GM23248 (cell line): ENCODE data around the gene SP2. TPM values are rescaled to one million over a fixed set of nuclear protein-coding genes. Genes with fewer than 3 reads are reported as not detected.

Experiments
- DNase-seq: peaks from one replicate; pipeline ENCODE4 v3.0.0-alpha.2; 2015
- H2AFZ ChIP-seq: fragments of 200-600 bp; sonication (generic); 2 replicates; pipeline ENCODE4 v1.6.1; 2016; ENCODE audit warnings: antibody characterized with exemption
- H3F3A ChIP-seq: fragments of 200-600 bp; sonication (generic); 2 replicates; pipeline ENCODE4 v1.6.1; 2016; ENCODE audit warnings: mild to moderate bottlenecking, antibody characterized with exemption, mixed run types; ENCODE audit not compliant: insufficient read depth
- H3K27ac ChIP-seq: fragments of 200-600 bp; sonication (generic); 2 replicates; pipeline ENCODE4 v1.5.1; 2016; ENCODE audit warnings: mild to moderate bottlenecking
- H3K27me3 ChIP-seq: fragments of 200-600 bp; sonication (generic); replicated peaks from 2 replicates; pipeline ENCODE4 v1.6.1; 2016; ENCODE audit warnings: mild to moderate bottlenecking; ENCODE audit not compliant: insufficient read depth
- H3K36me3 ChIP-seq: fragments of 200-600 bp; sonication (generic); 2 replicates; pipeline ENCODE4 v1.6.1; 2016; ENCODE audit warnings: low read depth, mild to moderate bottlenecking
- H3K4me1 ChIP-seq: fragments of 200-600 bp; sonication (generic); 2 replicates; pipeline ENCODE4 v1.6.1; 2016; ENCODE audit warnings: mild to moderate bottlenecking; ENCODE audit not compliant: insufficient read depth
- H3K4me2 ChIP-seq: fragments of 200-600 bp; sonication (generic); one replicate; pipeline ENCODE4 v1.6.1; 2016; ENCODE audit warnings: mild to moderate bottlenecking; ENCODE audit not compliant: unreplicated experiment
- H3K4me3 ChIP-seq: fragments of 200-600 bp; sonication (generic); 2 replicates; pipeline ENCODE4 v1.5.1; 2016; ENCODE audit warnings: mild to moderate bottlenecking
- H3K79me2 ChIP-seq: fragments of 200-600 bp; sonication (generic); 2 replicates; pipeline ENCODE4 v1.6.1; 2016; ENCODE audit warnings: mild to moderate bottlenecking; ENCODE audit not compliant: insufficient read depth
- H3K9ac ChIP-seq: fragments of 200-600 bp; sonication (generic); 2 replicates; pipeline ENCODE4 v1.6.1; 2016; ENCODE audit warnings: mild to moderate bottlenecking
- H3K9me2 ChIP-seq: fragments of 200-600 bp; sonication (generic); 2 replicates; pipeline ENCODE4 v1.6.1; 2016; ENCODE audit warnings: mixed run types, mild to moderate bottlenecking, moderate library complexity; ENCODE audit not compliant: insufficient read depth
- H3K9me3 ChIP-seq: fragments of 200-600 bp; sonication (generic); one replicate; pipeline ENCODE4 v1.6.1; 2017; ENCODE audit warnings: low read depth
- H4K20me1 ChIP-seq: fragments of 200-600 bp; sonication (generic); 2 replicates; pipeline ENCODE4 v1.6.0; 2016; ENCODE audit not compliant: insufficient read depth
- EZH2 ChIP-seq: fragments of 200-600 bp; sonication (generic); IDR thresholded peaks from 2 replicates; pipeline ENCODE4 v1.6.1; 2018; ENCODE audit warnings: antibody characterized with exemption, mild to moderate bottlenecking; ENCODE audit not compliant: insufficient read depth, poor library complexity, severe bottlenecking
- EZH2phosphoT487 ChIP-seq: fragments of 200-600 bp; sonication (generic); IDR thresholded peaks from 2 replicates; pipeline ENCODE4 v1.6.1; 2018; ENCODE audit warnings: antibody characterized with exemption, moderate library complexity, mild to moderate bottlenecking, low read depth; ENCODE audit not compliant: insufficient read depth
- WGBS, 2 experiments: methylation state at CpG; one replicate each; pipeline ENCODE4 v1.1.6; 2015 to 2017; ENCODE audit warnings: low lambda C conversion rate in 2 of 2, low coverage in 1 of 2; ENCODE audit errors: missing lambda C conversion rate in 2 of 2; 5-methylcytosine and 5-hydroxymethylcytosine counted together
- in situ Hi-C: fragments of 300-500 bp; cut with MboI; formaldehyde crosslinking; loops from 2 replicates; pipeline ENCODE4 v1.15.0; 2020
- polyA plus RNA-seq: library from polyadenylated mRNA; unstranded; fragments of >200 nt; fragmentation: Nextera tagmentation; extraction: Ambion mirVana; gene quantifications from 2 replicates; pipeline ENCODE4 v1.2.1, GENCODE V29; 2016
- total RNA-seq: library from RNA; depleted of rRNA; stranded (reverse); fragments of >200 nt; shearing (Covaris generic); gene quantifications from 2 replicates; pipeline ENCODE4 v1.2.3, GENCODE V29; 2014

The SP2 gene
- total and polyA plus RNA-seq, 2 experiments from 2014 or later = 3.2 to 14.2 TPM

DNA sequence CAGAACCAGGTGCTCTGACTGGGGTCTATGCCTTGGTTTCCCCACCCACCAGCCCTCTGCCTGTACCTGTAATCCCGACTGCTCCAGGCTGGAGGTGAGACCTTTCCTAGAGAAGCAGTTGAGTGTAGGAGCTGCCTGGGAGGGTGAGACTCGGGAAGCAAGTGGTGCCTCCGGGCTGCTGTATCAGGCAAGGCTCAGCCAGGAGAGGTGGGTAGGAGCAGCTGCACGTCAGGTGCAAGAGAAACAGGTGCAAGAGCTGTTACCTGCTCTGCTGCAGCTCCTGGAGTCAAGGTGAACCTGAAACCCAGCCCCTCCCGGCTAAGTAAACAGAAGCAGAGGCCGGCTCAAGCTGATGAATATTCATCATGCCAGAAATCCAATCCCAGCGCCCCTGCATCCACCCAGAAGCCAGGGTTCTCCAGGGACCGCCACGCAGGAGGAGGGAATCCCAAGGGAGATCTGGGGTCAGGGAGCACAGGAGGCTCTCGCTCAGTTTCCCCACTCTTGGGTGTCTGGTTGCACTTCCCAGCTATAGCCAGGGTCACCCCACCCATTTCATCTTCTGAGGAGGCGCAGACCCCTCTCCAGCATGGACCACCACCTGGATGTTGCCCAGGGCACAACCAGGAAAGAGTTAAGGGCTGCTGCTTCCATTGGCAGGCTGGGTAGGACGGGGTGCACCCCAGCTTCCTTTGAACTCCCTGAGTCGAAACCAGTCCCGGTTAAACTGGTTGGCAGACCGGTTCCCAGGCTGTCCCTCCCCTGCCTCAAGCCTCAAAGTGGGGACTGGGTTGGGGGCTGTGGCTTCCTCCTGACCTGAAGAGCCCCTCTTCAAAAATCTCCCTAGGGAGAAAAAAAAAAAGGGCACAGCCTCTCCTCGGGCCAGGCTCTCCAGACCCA is 61.8 kb downstream of the SP2 start, which contains the start of gene PRR15L:
Gene PRR15L (minus strand): TSS at position 293 of the 900 bp plus-strand sequence. CDS start 4,649 bp downstream, outside the sequence.
- WGBS, 2 experiments = 42 to 48% methylated on average over 15 to 16 of the region's 16 CpGs
- no peak for DNase-seq
- Histone ChIP-seq H3K9me2 (no peaks in the 10 kb centered on the region), H3K36me3 (no peaks in the 10 kb centered on the region), H3F3A (no peaks in the 10 kb centered on the region), H3K9ac (no peak within 1 kb of the TSS), H3K79me2 (no peaks in the 10 kb centered on the region), H3K4me3 (no peak within 1 kb of the TSS), H3K27ac (no peak within 1 kb of the TSS), H2AFZ (no peak within 1 kb of the TSS), H3K4me2 (no peak within 1 kb of the TSS), H4K20me1 (no peaks in the 10 kb centered on the region), H3K27me3 (no peaks in the 10 kb centered on the region), H3K9me3 (no peaks in the 10 kb centered on the region), H3K4me1 (no peaks in the 10 kb centered on the region)
- in situ Hi-C loops = no loop called here
- TF ChIP-seq EZH2phosphoT487 (no peak), EZH2 (no peak)

GRCh38 chr17:47959825-47960655 is 64.0 kb downstream of the SP2 start:
- TF ChIP-seq EZH2 = no peak
- no peak for TF ChIP-seq EZH2phosphoT487
- no peaks in the 10 kb centered on the region for H3K9me3 ChIP-seq
- WGBS, 2 experiments = 64 to 67% methylated on average over 8 of the region's 8 CpGs
- no peak overlapping the region for H3K9ac ChIP-seq
- H2AFZ ChIP-seq = no peak overlapping the region
- no peaks in the 10 kb centered on the region for H3K36me3 ChIP-seq
- H3K4me2 ChIP-seq = no peak overlapping the region
- H3K4me1 ChIP-seq = no peaks in the 10 kb centered on the region
- no peak for DNase-seq
- H3F3A ChIP-seq = no peaks in the 10 kb centered on the region
- H3K27me3 ChIP-seq = no peaks in the 10 kb centered on the region
- no peak overlapping the region for H3K4me3 ChIP-seq
- H3K9me2 ChIP-seq = no peaks in the 10 kb centered on the region
- H4K20me1 ChIP-seq = no peaks in the 10 kb centered on the region
- no peaks in the 10 kb centered on the region for H3K79me2 ChIP-seq
- in situ Hi-C loops = no loop called here
- H3K27ac ChIP-seq = no peak overlapping the region

GRCh38 chr17:47961406-47961805 is 65.4 kb downstream of the SP2 start:
- Histone ChIP-seq H3K4me3 (no peak overlapping the region), H3K27me3 (no peaks in the 10 kb centered on the region), H3K9me3 (no peaks in the 10 kb centered on the region), H3F3A (no peaks in the 10 kb centered on the region), H3K9me2 (no peaks in the 10 kb centered on the region), H3K79me2 (no peaks in the 10 kb centered on the region), H3K4me1 (no peaks in the 10 kb centered on the region), H3K9ac (no peak overlapping the region), H3K27ac (no peak overlapping the region), H4K20me1 (no peaks in the 10 kb centered on the region), H2AFZ (no peak overlapping the region), H3K36me3 (no peaks in the 10 kb centered on the region), H3K4me2 (no peak overlapping the region)
- in situ Hi-C loops = no loop called here
- no peak for TF ChIP-seq EZH2phosphoT487
- DNase-seq = no peak
- WGBS, 2 experiments = 75 to 82% methylated on average over 6 of the region's 6 CpGs

GRCh38 chr17:47962901-47963300 is 66.9 kb downstream of the SP2 start:
- H3K4me3 ChIP-seq = no peak overlapping the region
- H4K20me1 ChIP-seq = no peaks in the 10 kb centered on the region
- WGBS, 2 experiments = 81 to 88% methylated on average over 3 of the region's 3 CpGs
- H3K9me3 ChIP-seq = no peaks in the 10 kb centered on the region
- DNase-seq = no peak
- no peaks in the 10 kb centered on the region for H3K36me3 ChIP-seq
- no peak overlapping the region for H3K4me2 ChIP-seq
- no peak overlapping the region for H3K9ac ChIP-seq
- no peak overlapping the region for H3K27ac ChIP-seq
- no peaks in the 10 kb centered on the region for H3K27me3 ChIP-seq
- TF ChIP-seq EZH2 (no peak), EZH2phosphoT487 (no peak)
- in situ Hi-C loops = no loop called here
- H3K79me2 ChIP-seq = no peaks in the 10 kb centered on the region
- H3F3A ChIP-seq = peaks cover 10% of the 10 kb centered on the region; the same call in 1 of the 2 replicates
- H2AFZ ChIP-seq = no peak overlapping the region
- no peaks in the 10 kb centered on the region for H3K9me2 ChIP-seq
- peaks cover 12% of the 10 kb centered on the region for H3K4me1 ChIP-seq
